OCI-LY7 (cell line): ENCODE measurements around the gene KCNIP3.
"Not testable (repeated sequence)": the region's sequence is repeated elsewhere in the genome, so short reads cannot be mapped to it uniquely, and the experiment has no call there.

Source experiments
- CTCF ChIP-seq: fragments of 200-600 bp; sonication (generic); conservative IDR thresholded peaks from 2 replicates; pipeline ENCODE4 v1.5.1; 2014; ENCODE audit warnings: mild to moderate bottlenecking, antibody characterized with exemption, low read length, moderate library complexity, mixed read lengths
- EZH2phosphoT487 ChIP-seq: fragments of 200-600 bp; sonication (generic); IDR thresholded peaks from 2 replicates; pipeline ENCODE4 v1.6.1; 2018; ENCODE audit warnings: low read depth, borderline replicate concordance, mild to moderate bottlenecking, mixed run types, antibody characterized with exemption, low read length, moderate library complexity, mixed read lengths

DNA sequence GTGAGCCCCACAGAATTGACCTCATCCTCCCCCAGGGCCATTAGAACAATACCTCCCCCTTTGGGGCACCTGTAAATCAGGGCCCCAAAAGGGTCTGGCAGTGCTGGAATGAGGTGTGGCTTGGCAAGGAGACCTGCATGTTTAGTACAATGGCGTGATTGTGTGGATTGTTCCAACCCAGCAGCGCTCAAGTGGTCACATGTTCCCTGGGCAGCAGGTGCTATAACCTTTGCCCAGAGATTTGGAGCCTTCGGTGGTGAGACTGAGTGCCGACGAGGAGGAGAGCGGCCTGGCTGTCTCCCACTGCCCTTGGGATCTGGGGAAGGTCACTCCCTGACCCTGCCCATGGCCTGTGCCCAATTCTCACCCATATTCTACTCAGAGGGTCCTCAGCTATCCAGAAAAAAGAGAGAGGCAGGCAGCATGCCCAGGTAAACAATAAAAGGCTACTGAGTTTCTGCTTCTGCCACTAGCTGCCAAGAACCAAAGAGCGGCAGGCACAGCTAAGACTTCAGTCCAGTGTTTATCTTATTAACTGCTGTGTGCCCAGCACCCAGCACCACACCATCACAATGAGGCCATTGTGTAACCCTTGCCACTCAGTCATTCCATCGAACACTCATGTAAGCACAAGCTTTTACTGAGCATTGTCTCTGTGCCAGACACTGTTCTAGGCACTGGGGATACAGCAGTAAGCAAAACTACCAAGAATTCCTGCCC, 132.8 kb downstream of the KCNIP3 start:
- TF ChIP-seq CTCF, EZH2phosphoT487: not testable (repeated sequence)
